ENCODE results near the gene CA4.

The CA4 gene

GRCh38 chr17:60151355-60151754, 1.6 kb downstream of the CA4 start:
- in situ Hi-C loops (cut with MboI; ENCODE audit: low sequenced_read_pairs) = no loop called here

DNA sequence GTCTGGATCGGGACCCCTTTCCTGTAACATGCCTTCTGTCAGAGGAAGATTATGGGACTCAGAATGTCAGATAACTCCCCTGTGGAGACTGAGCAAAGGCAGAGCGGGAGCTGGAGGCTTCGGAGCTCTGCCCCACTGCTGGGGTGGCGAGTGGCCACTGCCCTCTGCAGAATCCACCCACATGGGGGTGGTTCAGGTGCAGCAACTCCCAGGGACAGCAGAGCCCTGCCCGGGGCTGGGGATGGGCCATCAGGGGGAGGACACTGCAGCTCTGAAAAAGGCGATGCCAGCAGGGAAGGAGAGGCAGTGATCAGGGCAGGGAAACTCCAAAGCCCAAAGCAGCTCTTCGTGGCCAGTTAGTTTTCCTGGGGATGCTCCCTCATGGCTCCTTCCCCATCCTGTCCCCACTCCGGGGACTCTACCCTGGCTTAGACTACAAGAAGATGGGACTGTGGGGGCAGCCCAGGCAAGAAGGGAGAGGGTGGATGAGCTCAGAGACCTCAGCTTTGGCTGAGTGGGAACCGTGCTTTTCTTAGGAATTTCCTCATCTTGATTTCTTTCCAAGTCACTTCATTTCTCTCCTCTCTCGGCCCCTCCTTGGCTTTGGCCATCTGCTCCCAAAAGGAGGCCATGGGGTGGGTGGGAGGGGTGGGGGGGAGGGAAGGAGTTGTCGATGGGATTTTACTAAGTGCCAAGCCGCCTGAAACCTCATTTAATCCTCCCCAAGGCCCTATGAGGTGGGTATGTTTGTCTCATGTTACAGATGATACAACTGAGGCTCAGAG, 4.0 kb downstream of the CA4 start:
- in situ Hi-C loops (cut with MboI; ENCODE audit: low sequenced_read_pairs) = no loop called here

DNA sequence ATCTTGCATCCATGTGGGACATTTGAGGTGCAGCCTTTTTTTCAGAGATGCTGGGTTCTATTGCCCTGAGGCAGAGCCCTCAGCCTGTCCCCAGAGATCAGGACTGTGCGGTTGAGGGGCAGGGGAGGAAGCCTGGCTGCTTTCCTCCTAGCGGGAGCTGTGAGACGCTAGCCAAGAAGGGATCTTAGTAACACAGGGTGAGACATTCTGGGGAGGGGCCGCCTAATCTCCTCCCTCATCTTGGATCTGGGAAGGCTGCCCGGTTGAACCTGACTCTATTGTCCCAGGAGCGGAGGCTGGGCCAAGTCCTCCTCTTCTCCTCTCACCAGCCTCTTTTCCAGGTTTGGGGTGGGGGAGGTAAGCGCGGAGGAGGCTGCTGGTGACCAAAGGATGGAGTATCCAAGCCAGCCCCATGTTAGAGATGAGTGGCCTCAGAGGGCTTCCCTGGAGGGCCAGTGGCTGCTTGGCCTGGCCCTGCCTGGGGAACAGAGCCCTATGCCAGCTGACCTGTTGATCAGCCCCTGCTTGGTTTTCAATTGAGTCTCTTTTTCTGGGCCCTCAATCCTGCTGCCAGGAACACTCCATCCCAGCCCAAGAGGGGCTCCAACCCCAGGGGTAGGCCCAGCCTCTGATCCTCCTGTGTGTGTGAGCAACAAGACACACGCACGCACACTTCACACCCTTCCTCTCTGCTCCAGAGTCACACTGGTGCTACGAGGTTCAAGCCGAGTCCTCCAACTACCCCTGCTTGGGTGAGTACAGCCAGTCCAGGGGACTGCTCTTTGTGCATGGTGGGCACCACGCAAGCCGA, 5.0 kb downstream of the CA4 start:
- in situ Hi-C loops (cut with MboI; ENCODE audit: low sequenced_read_pairs) = no loop called here

DNA sequence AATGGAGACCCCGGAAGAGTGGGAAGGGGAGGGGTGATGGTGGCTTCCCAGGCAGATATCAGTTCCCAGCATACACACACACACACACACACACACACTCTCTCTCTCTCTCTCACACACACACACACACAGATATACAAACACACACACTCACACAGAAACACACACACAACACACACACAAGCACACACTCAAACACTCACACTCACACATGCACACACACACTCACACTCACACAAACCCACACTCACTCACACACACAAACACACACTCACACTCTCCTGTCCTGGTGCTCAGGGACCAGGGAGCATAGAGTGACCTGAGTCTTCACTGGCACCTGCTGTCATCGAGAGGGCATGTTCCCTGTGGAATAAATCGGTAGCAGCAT, 5.6 kb downstream of the CA4 start:
- in situ Hi-C loops (cut with MboI; ENCODE audit: low sequenced_read_pairs) = no loop called here

DNA sequence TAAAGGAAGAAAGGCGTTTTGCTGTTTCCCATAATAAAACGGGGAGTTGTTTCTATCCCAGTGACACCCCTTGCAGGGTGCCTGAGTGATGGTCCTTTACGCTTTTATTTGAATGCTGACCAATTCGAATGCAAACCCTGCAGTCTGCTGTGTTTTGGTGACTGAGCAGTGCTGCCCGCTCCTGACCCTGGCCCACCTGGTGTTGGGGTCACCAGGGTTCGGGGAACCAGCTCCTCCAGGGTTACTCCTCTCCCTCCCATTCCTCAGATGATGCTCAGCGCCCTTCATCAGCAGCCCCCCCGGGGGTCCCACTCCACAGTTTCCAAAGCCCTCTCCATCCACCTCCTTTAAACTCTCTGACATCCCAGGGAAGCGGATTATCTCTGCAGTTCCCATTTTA, 6.0 kb downstream of the CA4 start:
- in situ Hi-C loops (cut with MboI; ENCODE audit: low sequenced_read_pairs) = no loop called here

GRCh38 chr17:60156746-60157145, 7.0 kb downstream of the CA4 start:
- in situ Hi-C loops (cut with MboI; ENCODE audit: low sequenced_read_pairs) = no loop called here

- in situ Hi-C loops (cut with MboI; ENCODE audit: low sequenced_read_pairs) = no loop called here
Observed at GRCh38 chr17:60157487-60158040, 7.8 kb downstream of the CA4 start.

- in situ Hi-C loops (cut with MboI; ENCODE audit: low sequenced_read_pairs) = no loop called here
Observed at GRCh38 chr17:60158751-60159478, 9.1 kb downstream of the CA4 start.

GRCh38 chr17:60159479-60159866, 9.7 kb downstream of the CA4 start:
- in situ Hi-C loops (cut with MboI; ENCODE audit: low sequenced_read_pairs) = no loop called here

DNA sequence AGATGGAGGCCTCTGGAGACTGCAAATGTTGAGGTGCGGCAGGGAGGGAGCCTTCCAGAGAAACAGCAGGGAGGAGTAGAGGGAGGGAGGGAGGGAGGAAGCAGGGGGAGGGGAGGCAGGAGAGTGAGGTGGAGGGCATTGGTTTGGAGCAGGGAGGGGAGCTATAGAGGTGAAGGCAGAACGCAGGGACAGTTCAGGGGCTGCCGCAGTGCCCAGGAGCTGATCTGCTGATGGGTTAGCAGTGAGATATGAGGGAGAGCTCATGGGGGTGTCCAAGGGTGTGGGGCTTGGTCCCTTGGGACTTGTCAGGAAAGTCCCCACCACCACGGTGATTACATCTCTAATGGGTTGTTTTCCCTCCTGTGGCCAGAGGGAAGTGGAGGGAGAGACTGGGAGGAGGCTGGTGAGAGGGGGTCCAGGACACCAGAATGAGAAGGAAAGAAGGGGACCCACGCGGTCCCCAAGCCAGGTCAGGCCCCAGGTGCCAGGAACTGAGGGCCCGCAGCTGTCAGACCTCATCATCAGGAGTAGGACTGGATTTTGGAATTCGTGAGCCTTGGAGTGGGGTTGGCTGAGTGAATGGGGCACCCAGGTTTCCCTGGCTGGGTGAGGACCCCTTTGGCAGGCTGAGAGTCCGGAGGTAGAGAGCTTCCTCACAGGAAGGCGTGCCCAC, 11.2 kb downstream of the CA4 start:
- in situ Hi-C loops (cut with MboI; ENCODE audit: low sequenced_read_pairs) = no loop called here

- in situ Hi-C loops (cut with MboI; ENCODE audit: low sequenced_read_pairs) = no loop called here
Observed at GRCh38 chr17:60161598-60162330, 12.0 kb downstream of the CA4 start.

DNA sequence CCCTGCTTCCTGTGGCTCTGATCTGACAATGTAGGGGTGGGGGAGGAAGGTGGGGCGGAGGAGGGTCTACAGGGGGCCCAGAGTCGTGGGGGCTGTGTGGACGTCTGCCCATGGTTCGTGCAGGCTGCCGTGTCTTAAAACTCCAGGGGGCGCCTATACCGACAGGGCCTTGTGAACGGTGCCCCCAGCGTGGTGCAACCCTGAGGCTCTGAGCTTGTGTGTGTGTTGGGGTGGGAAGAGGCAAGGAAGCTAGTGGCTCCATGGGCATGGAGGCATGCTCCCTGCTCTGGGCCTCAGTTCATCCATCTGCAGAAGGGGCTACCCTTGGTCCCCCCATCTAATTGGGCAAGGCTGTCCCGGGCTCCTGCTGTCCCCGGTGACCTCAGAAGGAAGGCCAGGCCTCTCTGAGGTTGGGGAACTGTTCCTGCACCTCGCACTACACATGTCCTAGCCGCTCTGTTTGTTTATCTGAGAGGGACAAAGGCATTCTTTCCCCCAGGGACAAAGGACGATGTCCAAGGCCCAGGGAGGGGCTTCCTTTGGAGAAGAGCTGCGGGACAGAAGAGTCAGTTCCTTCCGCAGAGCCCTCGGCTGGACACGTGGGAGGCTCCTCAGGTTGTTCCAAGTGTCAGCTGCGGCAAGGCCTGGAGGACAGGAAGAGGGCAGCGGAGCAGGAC, 13.5 kb downstream of the CA4 start:
- in situ Hi-C loops (cut with MboI; ENCODE audit: low sequenced_read_pairs) = no loop called here

GRCh38 chr17:60164164-60164563, 14.4 kb downstream of the CA4 start:
- in situ Hi-C loops (cut with MboI; ENCODE audit: low sequenced_read_pairs) = no loop called here

- in situ Hi-C loops (cut with MboI; ENCODE audit: low sequenced_read_pairs) = no loop called here
Observed at GRCh38 chr17:60164697-60165096, 14.9 kb downstream of the CA4 start.

DNA sequence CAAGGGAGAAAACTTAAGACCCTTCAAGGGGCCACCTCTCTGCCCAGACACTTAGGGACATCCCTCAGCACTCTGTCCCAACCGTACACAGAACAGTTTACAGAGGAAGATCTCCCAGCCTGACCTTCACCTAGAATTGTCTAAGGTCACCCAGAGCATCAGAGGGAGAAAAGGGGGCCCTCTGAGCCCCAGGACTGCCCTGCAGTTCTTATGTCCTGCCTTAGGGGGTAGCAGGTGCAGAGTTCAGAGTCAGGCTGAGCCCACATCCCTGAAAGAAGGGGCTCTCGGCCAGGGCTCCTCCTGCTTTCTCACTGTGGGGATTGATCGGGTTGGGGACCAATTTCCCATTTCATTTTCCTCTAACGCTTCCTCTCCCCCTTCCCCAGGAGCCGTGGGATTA, 15.4 kb downstream of the CA4 start:
- in situ Hi-C loops (cut with MboI; ENCODE audit: low sequenced_read_pairs) = no loop called here

GRCh38 chr17:60165971-60166370, 16.2 kb downstream of the CA4 start:
- in situ Hi-C loops (cut with MboI; ENCODE audit: low sequenced_read_pairs) = no loop called here

GRCh38 chr17:60167065-60167741, 17.4 kb downstream of the CA4 start:
- in situ Hi-C loops (cut with MboI; ENCODE audit: low sequenced_read_pairs) = no loop called here

GRCh38 chr17:60168654-60169053, 18.9 kb downstream of the CA4 start:
- in situ Hi-C loops (cut with MboI; ENCODE audit: low sequenced_read_pairs) = no loop called here

Data from HL-60/S4 treated with retinoic acid at 250 ng/mL for 4 days and 3 days (cell line).